K562 (cell line): ENCODE data around the gene GP1BB. TPM values are rescaled to one million over a fixed set of nuclear protein-coding genes. Genes with fewer than 3 reads are reported as not detected.

ENCODE experiments used
- CTCFL ChIP-seq: IDR thresholded peaks from 2 replicates; pipeline ENCODE4 v1.6.1; 2011; ENCODE audit warnings: borderline replicate concordance, low read depth, mild to moderate bottlenecking, moderate library complexity, low read length; ENCODE audit not compliant: insufficient read depth, poor library complexity, severe bottlenecking
- FUS ChIP-seq: fragments of 200-400 bp; formaldehyde crosslinking; optimal IDR thresholded peaks from 2 replicates; pipeline ENCODE3; 2017; ENCODE audit warnings: low read depth, low read length
- HMBOX1 ChIP-seq: sonication (generic); IDR thresholded peaks from 2 replicates; pipeline ENCODE4 v1.6.1; 2016
- HOXB6 ChIP-seq: fragments of 250-450 bp; sonication (Bioruptor Pico); IDR thresholded peaks from 2 replicates; pipeline ENCODE4 v1.5.1; 2022; ENCODE audit warnings: mild to moderate bottlenecking, borderline replicate concordance
- KLF16 ChIP-seq: IDR thresholded peaks from 2 replicates; pipeline ENCODE4 v1.6.1; 2016; ENCODE audit warnings: antibody characterized with exemption
- MCM3 ChIP-seq: fragments of 450-650 bp; IDR thresholded peaks from 2 replicates; pipeline ENCODE4 v1.6.1; 2016
- MED1 ChIP-seq: sonication (generic); formaldehyde crosslinking; IDR thresholded peaks from 2 replicates; pipeline ENCODE4 v1.8.1; 2023; ENCODE audit warnings: missing genetic modification reagents, borderline replicate concordance
- NR0B1 ChIP-seq: fragments of 450-650 bp; IDR thresholded peaks from one replicate; pipeline ENCODE4 v1.6.1; 2018; ENCODE audit warnings: mild to moderate bottlenecking, moderate library complexity; ENCODE audit not compliant: partially characterized antibody
- PTBP1 ChIP-seq: fragments of 200-400 bp; formaldehyde crosslinking; IDR thresholded peaks from 2 replicates; pipeline ENCODE4 v1.6.1; 2017; ENCODE audit warnings: low read depth, low read length
- RFX5 ChIP-seq: IDR thresholded peaks from 2 replicates; pipeline ENCODE4 v1.6.1; 2011; ENCODE audit warnings: low read depth, mild to moderate bottlenecking, improper control_type of control experiment, low read length
- SMARCB1 ChIP-seq: IDR thresholded peaks from 2 replicates; pipeline ENCODE4 v1.6.1; 2011; ENCODE audit warnings: improper control_type of control experiment, low read depth; ENCODE audit not compliant: insufficient read length
- SREBF1 ChIP-seq: fragments of 150-350 bp; IDR thresholded peaks from 2 replicates; pipeline ENCODE4 v1.6.1; 2014; ENCODE audit warnings: antibody characterized with exemption, low read depth, low read length, borderline replicate concordance
- STAG1 ChIP-seq: sonication (generic); formaldehyde crosslinking; IDR thresholded peaks from 2 replicates; pipeline ENCODE4 v1.5.0; 2020; ENCODE audit warnings: missing genetic modification reagents, borderline replicate concordance
- WHSC1 ChIP-seq: IDR thresholded peaks from one replicate; pipeline ENCODE4 v1.6.1; 2012; ENCODE audit warnings: low read length, control low read depth, inconsistent platforms
- ZNF121 ChIP-seq: sonication (generic); formaldehyde crosslinking; conservative IDR thresholded peaks from 2 replicates; pipeline ENCODE4 v1.8.0; 2022; ENCODE audit warnings: missing genetic modification reagents
- ZNF217 ChIP-seq: sonication (generic); formaldehyde crosslinking; IDR thresholded peaks from 2 replicates; pipeline ENCODE4 v1.8.0; 2022; ENCODE audit warnings: mild to moderate bottlenecking, missing genetic modification reagents
- ZNF280A ChIP-seq: fragments of 450-650 bp; IDR thresholded peaks from 2 replicates; pipeline ENCODE4 v1.6.1; 2018; ENCODE audit warnings: mild to moderate bottlenecking, low read depth; ENCODE audit not compliant: partially characterized antibody
- ZNF311 ChIP-seq: fragments of 250-450 bp; sonication (Bioruptor Pico); IDR thresholded peaks from 2 replicates; pipeline ENCODE4 v1.4.0; 2020; ENCODE audit warnings: mild to moderate bottlenecking, moderate library complexity
- ZNF707 ChIP-seq: fragments of 250-450 bp; sonication (Bioruptor Pico); conservative IDR thresholded peaks from 2 replicates; pipeline ENCODE4 v1.8.0; 2022; ENCODE audit warnings: inconsistent platforms, mild to moderate bottlenecking, moderate library complexity
- ZNF77 ChIP-seq: fragments of 250-450 bp; sonication (Bioruptor Pico); IDR thresholded peaks from 2 replicates; pipeline ENCODE4 v1.5.0; 2020
- polyA plus RNA-seq, 8 experiments: library from polyadenylated mRNA; depleted of rRNA in 4 of 8; stranded (reverse) in 5 of 8; unstranded in 3 of 8; fragments of >200 nt; fragmentation: Nextera tagmentation in 2 of 8; fragmentation: Illumina TruSeq in 1 of 8; extraction: Ambion mirVana in 2 of 8; extraction: Trizol in 1 of 8; gene quantifications; 2 replicates each; pipeline versions ENCODE4 v1.2.1 to v1.2.3, GENCODE V29; 2011 to 2014; ENCODE audit warnings: inconsistent platforms in 1 of 8, missing spikeins in 1 of 8
- total RNA-seq, 7 experiments: library from RNA; depleted of rRNA in 6 of 7; stranded (reverse); fragments of >200 nt in 6 of 7; fragmentation: Illumina TruSeq in 2 of 7; extraction: Trizol in 2 of 7; gene quantifications; 2 replicates each; pipeline versions ENCODE4 v1.2.1 to v1.2.3, GENCODE V29; 2011 to 2021; ENCODE audit warnings: low replicate concordance in 1 of 7
- TF ChIP-seq, protein P1 (sequence below): IDR thresholded peaks from 2 replicates; pipeline ENCODE4 v1.6.1; 2014; ENCODE audit warnings: antibody characterized with exemption

GP1BB gene
- total and polyA plus RNA-seq, 9 of the 15 experiments (the other 6 are each of a cell fraction or from before 2014, with no cell fraction given), result 0.69 to 162 (median 2.8) TPM

GRCh38 chr22:19680911-19681862 lies 42.2 kb upstream of the GP1BB start (continued):
- TF ChIP-seq, protein P1, sequence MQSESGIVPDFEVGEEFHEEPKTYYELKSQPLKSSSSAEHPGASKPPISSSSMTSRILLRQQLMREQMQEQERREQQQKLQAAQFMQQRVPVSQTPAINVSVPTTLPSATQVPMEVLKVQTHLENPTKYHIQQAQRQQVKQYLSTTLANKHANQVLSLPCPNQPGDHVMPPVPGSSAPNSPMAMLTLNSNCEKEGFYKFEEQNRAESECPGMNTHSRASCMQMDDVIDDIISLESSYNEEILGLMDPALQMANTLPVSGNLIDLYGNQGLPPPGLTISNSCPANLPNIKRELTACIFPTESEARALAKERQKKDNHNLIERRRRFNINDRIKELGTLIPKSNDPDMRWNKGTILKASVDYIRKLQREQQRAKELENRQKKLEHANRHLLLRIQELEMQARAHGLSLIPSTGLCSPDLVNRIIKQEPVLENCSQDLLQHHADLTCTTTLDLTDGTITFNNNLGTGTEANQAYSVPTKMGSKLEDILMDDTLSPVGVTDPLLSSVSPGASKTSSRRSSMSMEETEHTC, result no peak
- TF ChIP-seq ZNF311 (CRISPR knock-in tag) (0 out of 2 replicates have a peak, but pooled peaks have one; percentile 43), ZNF77 (CRISPR knock-in tag) (no peak), SREBF1 (no peak), ZNF280A (no peak), FUS (no peak), ZNF707 (CRISPR knock-in tag) (peak; percentile 74), ZNF121 (no peak), PTBP1 (no peak), HMBOX1 (no peak), WHSC1 (no peak), MCM3 (no peak), CTCFL (no peak), RFX5 (no peak), HOXB6 (CRISPR knock-in tag) (no peak), SMARCB1 (no peak), KLF16 (no peak), MED1 (CRISPR knock-in tag) (no peak), ZNF217 (CRISPR knock-in tag) (peak; percentile 48; the same call in 1 of the 2 replicates), STAG1 (no peak), NR0B1 (no peak)
